SK-N-SH (cell line): Measurements from ENCODE around the gene TTC19. TPM values are rescaled to one million over a fixed set of nuclear protein-coding genes. Genes with fewer than 3 reads are reported as not detected.

Experiments
- CTCF ChIA-PET: fragments of 300-600, 350-600 bp; formaldehyde crosslinking; extraction: SDS; loops from one replicate; lab custom pipeline; 2021; lab: Yijun Ruan, JAX
- POLR2A ChIA-PET: fragments of 350-600 bp; sonication (Branson Sonifier 250); formaldehyde crosslinking; extraction: SDS; loops from one replicate; lab custom pipeline; 2020; ENCODE audit warnings: antibody characterized with exemption, inconsistent platforms; lab: Yijun Ruan, JAX
- DNase-seq: peaks from one replicate; pipeline ENCODE4 v3.0.0; 2012
- H2AFZ ChIP-seq: fragments of 200-600 bp; sonication (generic); 2 replicates; pipeline ENCODE4 v1.8.1; 2016; ENCODE audit warnings: antibody characterized with exemption, mild to moderate bottlenecking, low read depth
- H3F3A ChIP-seq: fragments of 200-600 bp; sonication (generic); replicated peaks from 2 replicates; pipeline ENCODE3; 2016; ENCODE audit warnings: antibody characterized with exemption, mild to moderate bottlenecking; ENCODE audit not compliant: insufficient read depth
- H3K27ac ChIP-seq, 2 experiments: fragments of 200-500 bp in 1 of 2; fragments of 200-600 bp in 1 of 2; sonication (Bioruptor generic) in 1 of 2; sonication (generic), shearing (Covaris generic) in 1 of 2; 2 replicates each; pipeline versions ENCODE4 v1.5.1 to v1.6.1; 2014 to 2016; ENCODE audit warnings: low read depth in 2 of 2, inconsistent platforms in 1 of 2, low read length in 1 of 2, mild to moderate bottlenecking in 1 of 2, mixed read lengths in 1 of 2
- H3K27me3 ChIP-seq: fragments of 200-600 bp; sonication (generic), shearing (Covaris generic); 2 replicates; pipeline ENCODE4 v1.6.1; 2016; ENCODE audit warnings: mixed run types; ENCODE audit not compliant: insufficient read depth
- H3K36me3 ChIP-seq, 2 experiments: fragments of 200-500 bp in 1 of 2; fragments of 200-600 bp in 1 of 2; sonication (Bioruptor generic) in 1 of 2; sonication (generic) in 1 of 2; replicated peaks in 1 of 2; 2 replicates each; pipeline versions ENCODE3 to v1.5.1; 2014 to 2016; ENCODE audit warnings: low read length in 1 of 2, mild to moderate bottlenecking in 1 of 2; ENCODE audit not compliant: insufficient read depth in 2 of 2, control insufficient read depth in 1 of 2
- H3K4me1 ChIP-seq, 2 experiments: fragments of 200-500 bp in 1 of 2; fragments of 200-600 bp in 1 of 2; sonication (Bioruptor generic) in 1 of 2; sonication (generic), shearing (Covaris generic) in 1 of 2; 2 replicates each; pipeline versions ENCODE4 v1.5.1 to v1.6.1; 2014 to 2016; ENCODE audit warnings: low read depth in 1 of 2, low read length in 1 of 2, mixed run types in 1 of 2; ENCODE audit not compliant: insufficient read depth in 2 of 2, control insufficient read depth in 1 of 2
- H3K4me2 ChIP-seq: fragments of 200-600 bp; sonication (generic), shearing (Covaris generic); 2 replicates; pipeline ENCODE4 v1.6.1; 2017; ENCODE audit warnings: mixed run types
- H3K4me3 ChIP-seq, 2 experiments: fragments of 200-500 bp in 1 of 2; fragments of 200-600 bp in 1 of 2; sonication (Bioruptor generic) in 1 of 2; sonication (generic), shearing (Covaris generic) in 1 of 2; 2 replicates each; pipeline versions ENCODE4 v1.5.1 to v1.8.1; 2014 to 2016; ENCODE audit warnings: low read depth in 2 of 2, inconsistent platforms in 1 of 2, low read length in 1 of 2, mild to moderate bottlenecking in 1 of 2, mixed read lengths in 1 of 2, moderate library complexity in 1 of 2
- H3K79me2 ChIP-seq: fragments of 200-600 bp; sonication (generic); 2 replicates; pipeline ENCODE4 v1.8.1; 2017; ENCODE audit warnings: mild to moderate bottlenecking; ENCODE audit not compliant: insufficient read depth
- H3K9ac ChIP-seq: fragments of 200-600 bp; sonication (generic); 2 replicates; pipeline ENCODE4 v1.6.1; 2017; ENCODE audit warnings: mixed run types
- H3K9me2 ChIP-seq: fragments of 200-600 bp; sonication (generic); 2 replicates; pipeline ENCODE4 v1.6.1; 2017; ENCODE audit warnings: mixed run types
- H3K9me3 ChIP-seq: fragments of 200-600 bp; sonication (generic); 2 replicates; pipeline ENCODE4 v1.6.1; 2017; ENCODE audit warnings: mixed run types, mild to moderate bottlenecking, moderate library complexity
- H4K20me1 ChIP-seq: fragments of 200-600 bp; sonication (generic); 2 replicates; pipeline ENCODE4 v1.6.1; 2017; ENCODE audit warnings: mild to moderate bottlenecking, mixed run types; ENCODE audit not compliant: insufficient read depth
- CHD2 ChIP-seq: fragments of 150-350 bp; IDR thresholded peaks from 2 replicates; pipeline ENCODE4 v1.6.1; 2018; ENCODE audit warnings: low read length; ENCODE audit not compliant: partially characterized antibody
- CTCF ChIP-seq: fragments of 200-600 bp; sonication (generic); IDR thresholded peaks from 2 replicates; pipeline ENCODE4 v1.6.1; 2017; ENCODE audit warnings: antibody characterized with exemption, mild to moderate bottlenecking, moderate library complexity
- ELF1 ChIP-seq: IDR thresholded peaks from 2 replicates; pipeline ENCODE4 v1.4.0; 2012
- EP300 ChIP-seq, 2 experiments: IDR thresholded peaks; 2 replicates each; pipeline versions ENCODE4 v1.4.0 to v1.6.1; 2012; ENCODE audit warnings: borderline replicate concordance in 1 of 2, low read depth in 1 of 2, low read length in 1 of 2
- FOXJ3 ChIP-seq: sonication (generic); formaldehyde crosslinking; IDR thresholded peaks from 2 replicates; pipeline ENCODE4 v1.5.1; 2020; ENCODE audit warnings: mild to moderate bottlenecking, missing genetic modification reagents
- GABPA ChIP-seq: IDR thresholded peaks from 2 replicates; pipeline ENCODE4 v1.4.0; 2012; ENCODE audit warnings: low read depth, mild to moderate bottlenecking
- GATA2 ChIP-seq: sonication (generic); formaldehyde crosslinking; IDR thresholded peaks from 2 replicates; pipeline ENCODE4 v1.5.0; 2020; ENCODE audit warnings: mild to moderate bottlenecking, missing genetic modification reagents
- JUND ChIP-seq: IDR thresholded peaks from 2 replicates; pipeline ENCODE4 v1.4.0; 2012
- MXI1 ChIP-seq: IDR thresholded peaks from 2 replicates; pipeline ENCODE4 v1.6.1; 2012; ENCODE audit warnings: mild to moderate bottlenecking, low read depth, low read length, improper control_type of control experiment
- NFIC ChIP-seq: IDR thresholded peaks from 2 replicates; pipeline ENCODE4 v1.4.0; 2012; ENCODE audit warnings: borderline replicate concordance
- PBX3 ChIP-seq: IDR thresholded peaks from 2 replicates; pipeline ENCODE4; 2012
- REST ChIP-seq: IDR thresholded peaks from 2 replicates; pipeline ENCODE4 v1.6.1; 2012; ENCODE audit warnings: mild to moderate bottlenecking, low read depth, low read length, moderate library complexity
- RFX5 ChIP-seq: IDR thresholded peaks from 2 replicates; pipeline ENCODE4 v1.6.1; 2012; ENCODE audit warnings: mild to moderate bottlenecking, improper control_type of control experiment, low read length
- SMC3 ChIP-seq: IDR thresholded peaks from 2 replicates; pipeline ENCODE4 v1.6.1; 2012; ENCODE audit warnings: low read depth, low read length, improper control_type of control experiment
- TCF12 ChIP-seq: IDR thresholded peaks from 2 replicates; pipeline ENCODE4 v1.4.0; 2012
- WGBS: methylation state at CpG from one replicate; pipeline ENCODE4 v1.1.6; 2017; ENCODE audit warnings: low lambda C conversion rate; 5-methylcytosine and 5-hydroxymethylcytosine counted together
- polyA plus RNA-seq, 3 experiments: library from polyadenylated mRNA; depleted of rRNA; stranded (reverse); fragments of >200 nt; gene quantifications; 2 replicates each; pipeline ENCODE4 v1.2.3, GENCODE V29; 2012

Gene TTC19
- polyA plus RNA-seq, 1 of the 3 experiments (the other 2 are of a cell fraction), result 6.6 TPM

GRCh38 chr17:16044487-16044886, 44.9 kb downstream of the TTC19 start:
- Histone ChIP-seq H3K4me2 (no peak overlapping the region), H3K4me1 (peaks cover 0 to 4% of the 10 kb centered on the region in 2 experiments; a peak in 2 of 4 replicates), H3K9me3 (no peaks in the 10 kb centered on the region), H3K9me2 (no peaks in the 10 kb centered on the region), H3K9ac (no peak overlapping the region), H3K27ac (no peak overlapping the region), H3K36me3 (peaks cover 55 to 71% of the 10 kb centered on the region in 2 experiments), H3F3A (peaks cover 17% of the 10 kb centered on the region), H4K20me1 (no peaks in the 10 kb centered on the region), H3K79me2 (peaks cover 17% of the 10 kb centered on the region; the same call in 1 of the 2 replicates), H3K27me3 (no peaks in the 10 kb centered on the region), H3K4me3 (no peak overlapping the region), H2AFZ (no peak overlapping the region)
- ChIA-PET POLR2A (no interaction called here), CTCF (interaction anchor here (0.6 to 1.1 kb wide), 2 partner anchors 31 to 124 kb away, joined by 3 to 5 read pairs; no protein-coding TSS in a partner anchor)
- no peak for DNase-seq
- 92% methylated on average over 10 of the region's 10 CpGs for WGBS
- no peak for TF ChIP-seq GATA2 (CRISPR knock-in tag)
- no peak for TF ChIP-seq REST
- no peak for TF ChIP-seq MXI1

GRCh38 chr17:16046966-16047365, 47.3 kb downstream of the TTC19 start:
- H3K4me2 ChIP-seq, result no peak overlapping the region
- H3K9me2 ChIP-seq, result no peaks in the 10 kb centered on the region
- no peaks in the 10 kb centered on the region for H3K4me1 ChIP-seq
- peaks cover under 1% of the 10 kb centered on the region for H3F3A ChIP-seq
- no peak overlapping the region for H2AFZ ChIP-seq
- no peak for TF ChIP-seq FOXJ3
- no peak for TF ChIP-seq SMC3
- TF ChIP-seq TCF12, result no peak
- no peak for TF ChIP-seq GABPA
- TF ChIP-seq JUND, result no peak
- TF ChIP-seq PBX3, result no peak
- TF ChIP-seq NFIC, result no peak
- TF ChIP-seq MXI1, result no peak
- TF ChIP-seq ELF1, result no peak
- no peak for TF ChIP-seq CHD2
- TF ChIP-seq RFX5, result no peak
- no peak for TF ChIP-seq CTCF
- TF ChIP-seq EP300 (IDR thresholded peaks at IDR 0.05; ENCODE audit: borderline replicate concordance in 1 of 2, low read depth in 1 of 2, low read length in 1 of 2), result no peak
- H3K9ac ChIP-seq, result no peak overlapping the region
- H3K79me2 ChIP-seq, result peaks cover 30% of the 10 kb centered on the region; the same call in 1 of the 2 replicates
- POLR2A ChIA-PET, result no interaction called here
- CTCF ChIA-PET, result interaction anchor here (0.7 to 1.1 kb wide), 2 partner anchors 16 to 32 kb away, joined by 3 read pairs; no protein-coding TSS in a partner anchor
- H3K36me3 ChIP-seq, result peaks cover 45 to 71% of the 10 kb centered on the region in 2 experiments
- no peak for DNase-seq
- H4K20me1 ChIP-seq, result no peaks in the 10 kb centered on the region
- H3K27ac ChIP-seq, result no peak overlapping the region
- no peak overlapping the region for H3K4me3 ChIP-seq
- WGBS, result 97% methylated on average over 3 of the region's 3 CpGs
- H3K9me3 ChIP-seq, result no peaks in the 10 kb centered on the region
- no peaks in the 10 kb centered on the region for H3K27me3 ChIP-seq
